SK-N-SH (cell line): ENCODE results near the gene CUL1. TPM values are rescaled to one million over a fixed set of nuclear protein-coding genes. Genes with fewer than 3 reads are reported as not detected.

Source experiments
- CTCF ChIA-PET: fragments of 300-600, 350-600 bp; formaldehyde crosslinking; extraction: SDS; loops from one replicate; lab custom pipeline; 2021; lab: Yijun Ruan, JAX
- POLR2A ChIA-PET: fragments of 350-600 bp; sonication (Branson Sonifier 250); formaldehyde crosslinking; extraction: SDS; loops from one replicate; lab custom pipeline; 2020; ENCODE audit warnings: antibody characterized with exemption, inconsistent platforms; lab: Yijun Ruan, JAX
- DNase-seq: peaks from one replicate; pipeline ENCODE4 v3.0.0; 2012
- H2AFZ ChIP-seq: fragments of 200-600 bp; sonication (generic); 2 replicates; pipeline ENCODE4 v1.8.1; 2016; ENCODE audit warnings: antibody characterized with exemption, mild to moderate bottlenecking, low read depth
- H3F3A ChIP-seq: fragments of 200-600 bp; sonication (generic); replicated peaks from 2 replicates; pipeline ENCODE3; 2016; ENCODE audit warnings: antibody characterized with exemption, mild to moderate bottlenecking; ENCODE audit not compliant: insufficient read depth
- H3K27ac ChIP-seq, 2 experiments: fragments of 200-500 bp in 1 of 2; fragments of 200-600 bp in 1 of 2; sonication (Bioruptor generic) in 1 of 2; sonication (generic), shearing (Covaris generic) in 1 of 2; 2 replicates each; pipeline versions ENCODE4 v1.5.1 to v1.6.1; 2014 to 2016; ENCODE audit warnings: low read depth in 2 of 2, inconsistent platforms in 1 of 2, low read length in 1 of 2, mild to moderate bottlenecking in 1 of 2, mixed read lengths in 1 of 2
- H3K27me3 ChIP-seq: fragments of 200-600 bp; sonication (generic), shearing (Covaris generic); 2 replicates; pipeline ENCODE4 v1.6.1; 2016; ENCODE audit warnings: mixed run types; ENCODE audit not compliant: insufficient read depth
- H3K36me3 ChIP-seq, 2 experiments: fragments of 200-500 bp in 1 of 2; fragments of 200-600 bp in 1 of 2; sonication (Bioruptor generic) in 1 of 2; sonication (generic) in 1 of 2; replicated peaks in 1 of 2; 2 replicates each; pipeline versions ENCODE3 to v1.5.1; 2014 to 2016; ENCODE audit warnings: low read length in 1 of 2, mild to moderate bottlenecking in 1 of 2; ENCODE audit not compliant: insufficient read depth in 2 of 2, control insufficient read depth in 1 of 2
- H3K4me1 ChIP-seq, 2 experiments: fragments of 200-500 bp in 1 of 2; fragments of 200-600 bp in 1 of 2; sonication (Bioruptor generic) in 1 of 2; sonication (generic), shearing (Covaris generic) in 1 of 2; 2 replicates each; pipeline versions ENCODE4 v1.5.1 to v1.6.1; 2014 to 2016; ENCODE audit warnings: low read depth in 1 of 2, low read length in 1 of 2, mixed run types in 1 of 2; ENCODE audit not compliant: insufficient read depth in 2 of 2, control insufficient read depth in 1 of 2
- H3K4me2 ChIP-seq: fragments of 200-600 bp; sonication (generic), shearing (Covaris generic); 2 replicates; pipeline ENCODE4 v1.6.1; 2017; ENCODE audit warnings: mixed run types
- H3K4me3 ChIP-seq, 2 experiments: fragments of 200-500 bp in 1 of 2; fragments of 200-600 bp in 1 of 2; sonication (Bioruptor generic) in 1 of 2; sonication (generic), shearing (Covaris generic) in 1 of 2; 2 replicates each; pipeline versions ENCODE4 v1.5.1 to v1.8.1; 2014 to 2016; ENCODE audit warnings: low read depth in 2 of 2, inconsistent platforms in 1 of 2, low read length in 1 of 2, mild to moderate bottlenecking in 1 of 2, mixed read lengths in 1 of 2, moderate library complexity in 1 of 2
- H3K79me2 ChIP-seq: fragments of 200-600 bp; sonication (generic); 2 replicates; pipeline ENCODE4 v1.8.1; 2017; ENCODE audit warnings: mild to moderate bottlenecking; ENCODE audit not compliant: insufficient read depth
- H3K9ac ChIP-seq: fragments of 200-600 bp; sonication (generic); 2 replicates; pipeline ENCODE4 v1.6.1; 2017; ENCODE audit warnings: mixed run types
- H3K9me2 ChIP-seq: fragments of 200-600 bp; sonication (generic); 2 replicates; pipeline ENCODE4 v1.6.1; 2017; ENCODE audit warnings: mixed run types
- H3K9me3 ChIP-seq: fragments of 200-600 bp; sonication (generic); 2 replicates; pipeline ENCODE4 v1.6.1; 2017; ENCODE audit warnings: mixed run types, mild to moderate bottlenecking, moderate library complexity
- H4K20me1 ChIP-seq: fragments of 200-600 bp; sonication (generic); 2 replicates; pipeline ENCODE4 v1.6.1; 2017; ENCODE audit warnings: mild to moderate bottlenecking, mixed run types; ENCODE audit not compliant: insufficient read depth
- CHD2 ChIP-seq: fragments of 150-350 bp; IDR thresholded peaks from 2 replicates; pipeline ENCODE4 v1.6.1; 2018; ENCODE audit warnings: low read length; ENCODE audit not compliant: partially characterized antibody
- CTCF ChIP-seq: fragments of 200-600 bp; sonication (generic); IDR thresholded peaks from 2 replicates; pipeline ENCODE4 v1.6.1; 2017; ENCODE audit warnings: antibody characterized with exemption, mild to moderate bottlenecking, moderate library complexity
- EP300 ChIP-seq, 2 experiments: IDR thresholded peaks; 2 replicates each; pipeline versions ENCODE4 v1.4.0 to v1.6.1; 2012; ENCODE audit warnings: borderline replicate concordance in 1 of 2, low read depth in 1 of 2, low read length in 1 of 2
- EZH2phosphoT487 ChIP-seq: fragments of 200-600 bp; sonication (generic); IDR thresholded peaks from 2 replicates; pipeline ENCODE4 v1.6.1; 2017; ENCODE audit warnings: low read depth, mixed run types, mild to moderate bottlenecking, antibody characterized with exemption, moderate library complexity, borderline replicate concordance
- NRF1 ChIP-seq: IDR thresholded peaks from 2 replicates; pipeline ENCODE4 v1.6.1; 2012; ENCODE audit warnings: low read depth, mild to moderate bottlenecking, low read length
- RCOR1 ChIP-seq: fragments of 150-350 bp; IDR thresholded peaks from 2 replicates; pipeline ENCODE4 v1.6.1; 2017; ENCODE audit warnings: antibody characterized with exemption, low read length
- SMC3 ChIP-seq: IDR thresholded peaks from 2 replicates; pipeline ENCODE4 v1.6.1; 2012; ENCODE audit warnings: low read depth, low read length, improper control_type of control experiment
- YY1 ChIP-seq: IDR thresholded peaks from 2 replicates; pipeline ENCODE4 v1.4.0; 2012; ENCODE audit warnings: low read depth, mild to moderate bottlenecking
- ZBTB33 ChIP-seq: IDR thresholded peaks from 2 replicates; pipeline ENCODE4 v1.4.0; 2012; ENCODE audit warnings: low read depth, borderline replicate concordance
- WGBS: methylation state at CpG from one replicate; pipeline ENCODE4 v1.1.6; 2017; ENCODE audit warnings: low lambda C conversion rate; 5-methylcytosine and 5-hydroxymethylcytosine counted together
- polyA plus RNA-seq, 3 experiments: library from polyadenylated mRNA; depleted of rRNA; stranded (reverse); fragments of >200 nt; gene quantifications; 2 replicates each; pipeline ENCODE4 v1.2.3, GENCODE V29; 2012
- TF ChIP-seq, protein P1 (sequence below): fragments of 150-350 bp; IDR thresholded peaks from 2 replicates; pipeline ENCODE4 v1.6.1; 2017; ENCODE audit warnings: antibody characterized with exemption, low read length, low read depth, borderline replicate concordance
- TF ChIP-seq, protein P2 (sequence below): IDR thresholded peaks from 2 replicates; pipeline ENCODE4 v1.4.0; 2012; ENCODE audit warnings: low read depth

Gene CUL1
- polyA plus RNA-seq, 1 of the 3 experiments (the other 2 are of a cell fraction), result 45.2 TPM

DNA sequence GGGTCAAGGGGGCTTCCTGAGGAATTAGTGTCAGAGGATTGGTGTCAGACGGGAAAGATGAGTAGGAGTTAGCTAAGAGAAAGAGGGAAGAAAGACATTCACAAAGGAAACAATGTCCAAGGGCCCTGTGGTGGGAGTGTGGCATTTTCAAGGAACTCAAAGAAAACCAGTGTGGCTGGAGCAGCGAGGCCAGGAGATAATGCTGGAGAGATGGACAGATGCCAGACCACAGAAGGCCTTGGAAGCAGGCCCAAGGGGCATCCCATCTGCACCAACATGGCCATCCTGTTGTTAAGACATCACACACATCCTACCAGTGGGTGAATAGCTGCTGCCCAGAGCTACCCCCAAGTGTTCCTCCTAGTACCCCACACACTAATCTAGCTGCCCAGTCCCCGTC lies 36.1 kb upstream of the CUL1 start (continued):
- TF ChIP-seq CTCF, result no peak
- TF ChIP-seq, protein P1, sequence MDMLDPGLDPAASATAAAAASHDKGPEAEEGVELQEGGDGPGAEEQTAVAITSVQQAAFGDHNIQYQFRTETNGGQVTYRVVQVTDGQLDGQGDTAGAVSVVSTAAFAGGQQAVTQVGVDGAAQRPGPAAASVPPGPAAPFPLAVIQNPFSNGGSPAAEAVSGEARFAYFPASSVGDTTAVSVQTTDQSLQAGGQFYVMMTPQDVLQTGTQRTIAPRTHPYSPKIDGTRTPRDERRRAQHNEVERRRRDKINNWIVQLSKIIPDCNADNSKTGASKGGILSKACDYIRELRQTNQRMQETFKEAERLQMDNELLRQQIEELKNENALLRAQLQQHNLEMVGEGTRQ, result no peak
- no peak for TF ChIP-seq RCOR1
- no peak for TF ChIP-seq YY1
- no peak for TF ChIP-seq ZBTB33
- no peak for TF ChIP-seq EZH2phosphoT487
- TF ChIP-seq EP300 (IDR thresholded peaks at IDR 0.05; ENCODE audit: borderline replicate concordance in 1 of 2, low read depth in 1 of 2, low read length in 1 of 2), result peak in 1 of 2 experiments; percentile 23; a peak in 1 of 4 replicates

DNA sequence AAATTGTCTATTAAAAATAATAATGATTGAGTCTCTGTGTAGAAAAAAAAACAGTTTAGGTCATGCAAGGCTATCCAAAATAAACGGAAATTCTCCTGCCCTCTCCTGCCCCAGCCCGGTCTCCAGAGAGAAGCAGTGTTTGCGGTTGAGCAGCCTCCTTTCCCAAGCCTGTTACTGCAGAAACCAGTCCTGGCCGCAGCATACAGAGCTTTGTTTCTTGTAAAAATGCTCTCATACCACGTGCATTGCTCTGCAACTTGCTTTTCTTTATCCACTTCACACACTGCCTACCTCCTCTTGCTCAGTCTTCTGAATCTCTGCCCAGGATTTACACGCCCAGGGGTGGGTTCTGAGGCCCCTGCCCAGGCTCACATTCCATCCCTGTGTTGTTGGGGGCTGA lies 34.4 kb upstream of the CUL1 start:
- H3K79me2 ChIP-seq, result no peaks in the 10 kb centered on the region
- H3K9ac ChIP-seq, result no peak overlapping the region
- WGBS, result 66% methylated on average over 6 of the region's 6 CpGs
- no peaks in the 10 kb centered on the region for H3K4me1 ChIP-seq
- no peak for DNase-seq
- no peaks in the 10 kb centered on the region for H3K27me3 ChIP-seq
- H3K9me3 ChIP-seq, result no peaks in the 10 kb centered on the region
- H4K20me1 ChIP-seq, result no peaks in the 10 kb centered on the region
- no peak overlapping the region for H2AFZ ChIP-seq
- H3K4me3 ChIP-seq, result no peak overlapping the region
- CTCF ChIA-PET, result no interaction called here
- no peaks in the 10 kb centered on the region for H3F3A ChIP-seq
- no peaks in the 10 kb centered on the region for H3K9me2 ChIP-seq
- no peak overlapping the region for H3K27ac ChIP-seq
- H3K4me2 ChIP-seq, result no peak overlapping the region
- TF ChIP-seq EP300 (IDR thresholded peaks at IDR 0.05; ENCODE audit: borderline replicate concordance in 1 of 2, low read depth in 1 of 2, low read length in 1 of 2) (no peak), CHD2 (no peak), SMC3 (no peak), YY1 (no peak), NRF1 (no peak)
- TF ChIP-seq, protein P2, sequence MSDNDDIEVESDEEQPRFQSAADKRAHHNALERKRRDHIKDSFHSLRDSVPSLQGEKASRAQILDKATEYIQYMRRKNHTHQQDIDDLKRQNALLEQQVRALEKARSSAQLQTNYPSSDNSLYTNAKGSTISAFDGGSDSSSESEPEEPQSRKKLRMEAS, result no peak
- H3K36me3 ChIP-seq, result no peaks in the 10 kb centered on the region
- POLR2A ChIA-PET, result no interaction called here
